GM12891 (cell line): ENCODE measurements around the gene TMEM135.

ENCODE experiments used
- PAX5 ChIP-seq: IDR thresholded peaks from 2 replicates; pipeline ENCODE4 v1.6.1; 2011; ENCODE audit warnings: low read length, moderate library complexity, mild to moderate bottlenecking; ENCODE audit not compliant: insufficient read depth, severe bottlenecking
- POLR2A ChIP-seq: IDR thresholded peaks from 2 replicates; pipeline ENCODE4 v1.6.1; 2011; ENCODE audit warnings: low read depth, low read length, control low read depth
- POLR2AphosphoS5 ChIP-seq: IDR thresholded peaks from 2 replicates; pipeline ENCODE4 v1.6.1; 2011; ENCODE audit warnings: low read depth, low read length, control low read depth
- TAF1 ChIP-seq: IDR thresholded peaks from 2 replicates; pipeline ENCODE4 v1.6.1; 2011; ENCODE audit warnings: low read depth, low read length, control low read depth

DNA sequence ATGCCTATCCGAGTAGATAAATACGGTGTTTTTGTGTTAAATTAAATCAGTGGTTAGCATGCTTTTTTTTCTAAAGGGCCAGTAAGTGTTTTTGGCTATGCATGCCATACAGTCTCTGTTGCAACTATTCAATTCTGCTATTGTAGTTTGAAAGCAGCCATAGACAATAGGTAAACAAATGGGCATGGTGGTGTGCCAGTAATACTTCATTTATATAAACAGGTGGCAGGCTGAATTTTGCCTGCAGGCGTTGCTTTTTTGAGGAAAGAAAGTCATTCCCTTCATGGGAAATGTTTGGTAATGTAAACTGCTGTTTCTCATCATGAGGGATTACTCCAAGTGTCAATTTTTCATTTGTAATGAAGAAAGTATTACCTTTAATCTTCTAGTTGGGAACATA, 106.5 kb downstream of the TMEM135 start:
- TF ChIP-seq POLR2A (no peak), PAX5 (no peak), TAF1 (no peak), POLR2AphosphoS5 (no peak)
